K562 (cell line): ENCODE results near the gene PGA3. TPM values are rescaled to one million over a fixed set of nuclear protein-coding genes. Genes with fewer than 3 reads are reported as not detected.

Experiments
- ATAC-seq: fragments of 200-7000 bp; cut with Tn5 transposase; 3 replicates; pipeline ENCODE4 v1.9.1; 2020; ENCODE audit warnings: moderate library complexity
- BruUV-seq: library from RNA; stranded (reverse); fragments of 400-500 nt; replicated peaks from 2 replicates; lab custom pipeline; 2021; lab: Mats Ljungman, UMichigan
- CTCF ChIA-PET: fragments of 300-600 bp; formaldehyde crosslinking; extraction: SDS; loops from one replicate; lab custom pipeline; 2021; ENCODE audit warnings: low intra/inter-chr PET ratio; lab: Yijun Ruan, JAX
- POLR2A ChIA-PET: fragments of 300-600, 350-650 bp; sonication (Branson Sonifier 250); formaldehyde crosslinking; extraction: SDS; loops from one replicate; lab custom pipeline; 2021; ENCODE audit warnings: antibody characterized with exemption, inconsistent platforms; lab: Yijun Ruan, JAX
- DNase-seq, 4 experiments: peaks; one replicate each; pipeline versions ENCODE4 v3.0.0 to v3.0.0-alpha.2; 2011 to 2018; ENCODE audit warnings: low spot score in 3 of 4, mixed read lengths in 3 of 4; ENCODE audit errors: extremely low read depth in 1 of 4
- FAIRE-seq: peaks from 2 replicates; lab custom pipeline; 2011; peaks lifted over from hg19 to GRCh38; lab: Jason Lieb, UNC
- H2AFZ ChIP-seq: 2 replicates; pipeline ENCODE4 v1.6.0; 2011; ENCODE audit warnings: low read depth, low read length, control low read depth, inconsistent platforms
- H3K27ac ChIP-seq: fragments of 200-600 bp; 3 replicates; pipeline ENCODE4 v1.8.0; 2011; ENCODE audit warnings: low read depth, mild to moderate bottlenecking, control low read depth, inconsistent platforms, low read length, moderate library complexity, mixed read lengths; ENCODE audit errors: extremely low read depth
- H3K27me3 ChIP-seq, 2 experiments: fragments of 300-600 bp in 1 of 2; 2 replicates in 1 of 2; 3 replicates in 1 of 2; pipeline versions ENCODE4 v1.6.0 to v1.8.0; 2011; ENCODE audit warnings: inconsistent platforms in 2 of 2, low read length in 2 of 2, mild to moderate bottlenecking in 1 of 2, mixed read lengths in 1 of 2, moderate library complexity in 1 of 2; ENCODE audit not compliant: control insufficient read depth in 2 of 2, insufficient read depth in 2 of 2
- H3K36me3 ChIP-seq: fragments of 300-600 bp; 3 replicates; pipeline ENCODE4 v1.8.0; 2011; ENCODE audit warnings: mild to moderate bottlenecking, low read length, inconsistent platforms; ENCODE audit not compliant: control insufficient read depth, insufficient read depth
- H3K4me1 ChIP-seq, 2 experiments: fragments of 200-600 bp in 1 of 2; replicated peaks in 1 of 2; 2 replicates in 1 of 2; 3 replicates in 1 of 2; pipeline versions ENCODE4 v1.5.1 to v1.8.0; 2011; ENCODE audit warnings: inconsistent platforms in 2 of 2, low read length in 2 of 2, mild to moderate bottlenecking in 1 of 2, mixed read lengths in 1 of 2, moderate library complexity in 1 of 2; ENCODE audit not compliant: control insufficient read depth in 2 of 2, insufficient read depth in 2 of 2
- H3K4me2 ChIP-seq: 2 replicates; pipeline ENCODE4 v1.6.1; 2011; ENCODE audit warnings: low read length, control low read depth, inconsistent platforms, mixed read lengths; ENCODE audit not compliant: insufficient read depth
- H3K4me3 ChIP-seq: fragments of 200-600 bp; sonication (generic), shearing (Covaris generic); 2 replicates; pipeline ENCODE4 v1.5.1; 2016; ENCODE audit warnings: control low read depth, inconsistent platforms
- H3K79me2 ChIP-seq: fragments of 200-600 bp; 3 replicates; pipeline ENCODE4 v1.8.0; 2011; ENCODE audit warnings: low read length, inconsistent platforms; ENCODE audit not compliant: control insufficient read depth, insufficient read depth
- H3K9ac ChIP-seq, 2 experiments: 2 replicates each; pipeline versions ENCODE4 v1.6.0 to v1.6.1; 2011; ENCODE audit warnings: low read depth in 2 of 2, low read length in 2 of 2, control low read depth in 1 of 2, inconsistent platforms in 1 of 2, mild to moderate bottlenecking in 1 of 2, mixed read lengths in 1 of 2; ENCODE audit not compliant: insufficient read depth in 1 of 2
- H3K9me1 ChIP-seq: one replicate; pipeline ENCODE4 v1.6.0; 2011; ENCODE audit warnings: inconsistent platforms, mild to moderate bottlenecking, low read length, moderate library complexity; ENCODE audit not compliant: control insufficient read depth, insufficient read depth
- H3K9me3 ChIP-seq: replicated peaks from 2 replicates; pipeline ENCODE4 v1.5.1; 2011; ENCODE audit warnings: low read depth, low read length, inconsistent platforms; ENCODE audit not compliant: control insufficient read depth, insufficient read depth
- H4K20me1 ChIP-seq: replicated peaks from 2 replicates; pipeline ENCODE4 v1.6.1; 2011; ENCODE audit warnings: low read length, inconsistent platforms, mixed read lengths; ENCODE audit not compliant: control insufficient read depth, insufficient read depth
- ATF1 ChIP-seq, 2 experiments: fragments of 450-650 bp in 1 of 2; IDR thresholded peaks; 2 replicates each; pipeline ENCODE4 v1.6.1; 2016; ENCODE audit warnings: missing compliant biosample characterization in 1 of 2, missing genetic modification characterization in 1 of 2
- GATAD2B ChIP-seq: fragments of 450-650 bp; IDR thresholded peaks from 2 replicates; pipeline ENCODE4 v1.6.1; 2017; ENCODE audit warnings: mild to moderate bottlenecking, borderline replicate concordance
- MCM2 ChIP-seq: fragments of 450-650 bp; IDR thresholded peaks from 2 replicates; pipeline ENCODE4 v1.6.1; 2017; ENCODE audit warnings: low read depth, mild to moderate bottlenecking
- MYNN ChIP-seq, 2 experiments: sonication (generic); formaldehyde crosslinking in 1 of 2; IDR thresholded peaks; 2 replicates each; pipeline versions ENCODE4 v1.5.0 to v1.6.1; 2016 to 2020; ENCODE audit warnings: antibody characterized with exemption in 1 of 2, missing genetic modification reagents in 1 of 2
- NR2C2 ChIP-seq, 2 experiments: fragments of 200-800 bp in 1 of 2; sonication (Bioruptor generic) in 1 of 2; sonication (generic) in 1 of 2; formaldehyde crosslinking in 1 of 2; IDR thresholded peaks; 2 replicates each; pipeline versions ENCODE4 v1.6.1 to v1.8.0; 2016 to 2022; ENCODE audit warnings: mild to moderate bottlenecking in 1 of 2, missing compliant biosample characterization in 1 of 2, missing genetic modification characterization in 1 of 2, missing genetic modification reagents in 1 of 2
- RBFOX2 ChIP-seq: fragments of 200-400 bp; formaldehyde crosslinking; IDR thresholded peaks from 2 replicates; pipeline ENCODE4 v1.6.1; 2017; ENCODE audit warnings: low read depth, mild to moderate bottlenecking, low read length, moderate library complexity
- SMARCA5 ChIP-seq: fragments of 450-650 bp; IDR thresholded peaks from 2 replicates; pipeline ENCODE4 v1.6.1; 2016
- ZC3H4 ChIP-seq: sonication (generic); formaldehyde crosslinking; IDR thresholded peaks from 2 replicates; pipeline ENCODE4 v1.9.0; 2021; ENCODE audit warnings: missing genetic modification reagents, borderline replicate concordance
- ZNF174 ChIP-seq: fragments of 250-450 bp; sonication (Bioruptor Pico); IDR thresholded peaks from 2 replicates; pipeline ENCODE4 v1.4.0; 2020; ENCODE audit warnings: mild to moderate bottlenecking
- ZNF408 ChIP-seq: fragments of 250-450 bp; sonication (Bioruptor Pico); IDR thresholded peaks from 2 replicates; pipeline ENCODE4 v1.4.0; 2020; ENCODE audit warnings: low read depth, mild to moderate bottlenecking, moderate library complexity
- ZNF717 ChIP-seq: fragments of 250-450 bp; sonication (Bioruptor Pico); IDR thresholded peaks from 2 replicates; pipeline ENCODE4 v1.5.0; 2021
- WGBS: fragments of 100-300 bp; shearing (Covaris generic); methylation state at CpG from one replicate; pipeline ENCODE4 v1.1.6; 2016; ENCODE audit warnings: low coverage, mixed read lengths; ENCODE audit not compliant: insufficient coverage; ENCODE audit errors: missing lambda C conversion rate; 5-methylcytosine and 5-hydroxymethylcytosine counted together
- in situ Hi-C: fragments of 300-500 bp; cut with MboI; formaldehyde crosslinking; loops from 4 replicates; pipeline ENCODE4 v1.15.0; 2018; ENCODE audit warnings: inconsistent platforms, mixed read lengths
- intact Hi-C: fragments of 100-400 bp; cut with micrococcal nuclease; formaldehyde crosslinking; loops from 2 replicates; pipeline ENCODE4 v1.14.2; 2022
- polyA plus RNA-seq, 8 experiments: library from polyadenylated mRNA; depleted of rRNA in 4 of 8; stranded (reverse) in 5 of 8; unstranded in 3 of 8; fragments of >200 nt; fragmentation: Nextera tagmentation in 2 of 8; fragmentation: Illumina TruSeq in 1 of 8; extraction: Ambion mirVana in 2 of 8; extraction: Trizol in 1 of 8; gene quantifications; 2 replicates each; pipeline versions ENCODE4 v1.2.1 to v1.2.3, GENCODE V29; 2011 to 2014; ENCODE audit warnings: inconsistent platforms in 1 of 8, missing spikeins in 1 of 8
- total RNA-seq, 7 experiments: library from RNA; depleted of rRNA in 6 of 7; stranded (reverse); fragments of >200 nt in 6 of 7; fragmentation: Illumina TruSeq in 2 of 7; extraction: Trizol in 2 of 7; gene quantifications; 2 replicates each; pipeline versions ENCODE4 v1.2.1 to v1.2.3, GENCODE V29; 2011 to 2021; ENCODE audit warnings: low replicate concordance in 1 of 7
- TF ChIP-seq, protein P1 (sequence below): fragments of 450-650 bp; formaldehyde crosslinking; IDR thresholded peaks from 2 replicates; pipeline ENCODE4 v1.4.0; 2020; ENCODE audit warnings: mild to moderate bottlenecking
- TF ChIP-seq, protein P2 (sequence below): IDR thresholded peaks from 3 replicates; pipeline ENCODE4 v1.6.1; 2011; ENCODE audit warnings: borderline replicate concordance, mild to moderate bottlenecking; ENCODE audit not compliant: insufficient read length, insufficient read depth
- TF ChIP-seq, protein P3 (sequence below): fragments of 450-650 bp; formaldehyde crosslinking; IDR thresholded peaks from 2 replicates; pipeline ENCODE4 v1.4.0; 2022; ENCODE audit warnings: mild to moderate bottlenecking, moderate library complexity
- TF ChIP-seq, protein P4 (sequence below), 2 experiments: fragments of 250-450 bp in 1 of 2; fragments of 450-650 bp in 1 of 2; sonication (Bioruptor Pico) in 1 of 2; IDR thresholded peaks; 2 replicates each; pipeline versions ENCODE4 v1.6.1 to v1.8.0; 2016 to 2021; ENCODE audit warnings: mild to moderate bottlenecking in 2 of 2, moderate library complexity in 2 of 2, missing compliant biosample characterization in 1 of 2, missing genetic modification characterization in 1 of 2

The PGA3 gene
- total and polyA plus RNA-seq, 9 of the 15 experiments (the other 6 are each of a cell fraction or from before 2014, with no cell fraction given): 0.15 to 0.18 (median 0.18) TPM; not detected in 6

DNA sequence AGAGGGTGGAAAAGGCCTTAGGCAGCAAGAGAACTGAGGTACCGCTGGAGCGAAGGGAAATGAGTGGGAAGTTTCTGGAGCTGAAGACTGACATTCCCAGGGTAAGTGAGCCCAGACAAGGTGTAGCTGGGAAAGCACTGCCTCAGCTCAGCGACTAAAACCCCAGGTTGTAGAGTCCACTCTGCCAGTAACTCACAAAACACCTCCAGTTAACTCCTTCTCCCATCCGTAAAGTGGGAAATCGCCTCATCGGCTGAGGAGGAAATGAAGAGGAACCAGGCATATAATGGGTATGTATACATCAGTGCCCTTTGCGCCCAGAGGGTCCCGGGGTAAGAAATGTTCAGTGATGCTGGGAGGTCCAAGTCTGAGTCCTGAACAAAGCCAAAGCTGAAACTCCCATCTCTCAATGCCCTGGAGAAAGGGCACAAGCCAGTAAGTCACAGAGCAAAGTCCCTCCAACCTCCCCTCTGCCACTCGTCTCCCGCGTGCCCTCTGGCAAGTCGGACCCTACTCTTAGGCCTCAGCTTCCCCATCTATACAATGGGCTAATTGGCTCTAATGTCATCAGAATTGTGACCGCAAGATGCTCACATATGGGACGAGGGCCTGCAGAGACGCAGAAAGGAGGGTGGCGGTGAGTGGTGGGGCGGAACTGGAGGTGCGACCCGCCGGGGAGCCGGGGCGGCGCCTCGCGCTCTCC is 42.7 kb upstream of the PGA3 start:
- Histone ChIP-seq H4K20me1 (no peaks in the 10 kb centered on the region), H2AFZ (peak overlapping the region; percentile 91), H3K36me3 (peaks cover 21% of the 10 kb centered on the region; the same call in 1 of the 3 replicates), H3K4me2 (peak overlapping the region; percentile 91), H3K27ac (peak overlapping the region; percentile 93), H3K9me3 (peaks cover 3% of the 10 kb centered on the region; the same call in 1 of the 2 replicates), H3K79me2 (peaks cover 47% of the 10 kb centered on the region), H3K4me1 (peaks cover 23 to 36% of the 10 kb centered on the region in 2 experiments), H3K9me1 (no peaks in the 10 kb centered on the region), H3K4me3 (peak overlapping the region; percentile 69), H3K27me3 (no peaks in the 10 kb centered on the region), H3K9ac (peak overlapping the region; percentile 71 to 94)
- DNase-seq (no peak), ATAC-seq (no peak), FAIRE-seq (no peak)
- ChIA-PET CTCF (no interaction called here), POLR2A (interaction anchor here (0.7 to 1.1 kb wide), 3 partner anchors 10 to 115 kb away, joined by 3 to 5 read pairs (median 3); no protein-coding TSS in a partner anchor)
- in situ Hi-C loops (no loop called here), intact Hi-C loops (no loop called here)
- 7% methylated on average over 18 of the region's 25 CpGs for WGBS
- TSS peak; percentile 35 for BruUV-seq
- TF ChIP-seq, protein P1, sequence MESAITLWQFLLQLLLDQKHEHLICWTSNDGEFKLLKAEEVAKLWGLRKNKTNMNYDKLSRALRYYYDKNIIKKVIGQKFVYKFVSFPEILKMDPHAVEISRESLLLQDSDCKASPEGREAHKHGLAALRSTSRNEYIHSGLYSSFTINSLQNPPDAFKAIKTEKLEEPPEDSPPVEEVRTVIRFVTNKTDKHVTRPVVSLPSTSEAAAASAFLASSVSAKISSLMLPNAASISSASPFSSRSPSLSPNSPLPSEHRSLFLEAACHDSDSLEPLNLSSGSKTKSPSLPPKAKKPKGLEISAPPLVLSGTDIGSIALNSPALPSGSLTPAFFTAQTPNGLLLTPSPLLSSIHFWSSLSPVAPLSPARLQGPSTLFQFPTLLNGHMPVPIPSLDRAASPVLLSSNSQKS (CRISPR knock-in tag): no peak
- TF ChIP-seq, protein P2, sequence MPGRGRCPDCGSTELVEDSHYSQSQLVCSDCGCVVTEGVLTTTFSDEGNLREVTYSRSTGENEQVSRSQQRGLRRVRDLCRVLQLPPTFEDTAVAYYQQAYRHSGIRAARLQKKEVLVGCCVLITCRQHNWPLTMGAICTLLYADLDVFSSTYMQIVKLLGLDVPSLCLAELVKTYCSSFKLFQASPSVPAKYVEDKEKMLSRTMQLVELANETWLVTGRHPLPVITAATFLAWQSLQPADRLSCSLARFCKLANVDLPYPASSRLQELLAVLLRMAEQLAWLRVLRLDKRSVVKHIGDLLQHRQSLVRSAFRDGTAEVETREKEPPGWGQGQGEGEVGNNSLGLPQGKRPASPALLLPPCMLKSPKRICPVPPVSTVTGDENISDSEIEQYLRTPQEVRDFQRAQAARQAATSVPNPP: no peak
- TF ChIP-seq MCM2: no peak
- peak; percentile 98 for TF ChIP-seq SMARCA5
- no peak for TF ChIP-seq GATAD2B
- TF ChIP-seq MYNN (IDR thresholded peaks at IDR 0.05): no peak
- no peak for TF ChIP-seq MYNN (CRISPR knock-in tag; IDR thresholded peaks at IDR 0.05)
- no peak for TF ChIP-seq RBFOX2
- TF ChIP-seq NR2C2 (CRISPR knock-in tag; IDR thresholded peaks at IDR 0.05): no peak
- no peak for TF ChIP-seq NR2C2 (tag; IDR thresholded peaks at IDR 0.05)
- no peak for TF ChIP-seq ZNF408 (CRISPR knock-in tag)
- no peak for TF ChIP-seq ZNF717
- TF ChIP-seq, protein P3, sequence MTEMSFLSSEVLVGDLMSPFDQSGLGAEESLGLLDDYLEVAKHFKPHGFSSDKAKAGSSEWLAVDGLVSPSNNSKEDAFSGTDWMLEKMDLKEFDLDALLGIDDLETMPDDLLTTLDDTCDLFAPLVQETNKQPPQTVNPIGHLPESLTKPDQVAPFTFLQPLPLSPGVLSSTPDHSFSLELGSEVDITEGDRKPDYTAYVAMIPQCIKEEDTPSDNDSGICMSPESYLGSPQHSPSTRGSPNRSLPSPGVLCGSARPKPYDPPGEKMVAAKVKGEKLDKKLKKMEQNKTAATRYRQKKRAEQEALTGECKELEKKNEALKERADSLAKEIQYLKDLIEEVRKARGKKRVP (CRISPR knock-in tag): 0 out of 2 replicates have a peak, but pooled peaks have one; percentile 30
- no peak for TF ChIP-seq ZNF174 (CRISPR knock-in tag)
- TF ChIP-seq ATF1 (CRISPR knock-in tag; IDR thresholded peaks at IDR 0.05): no peak
- TF ChIP-seq ATF1 (tag; IDR thresholded peaks at IDR 0.05): no peak
- no peak for TF ChIP-seq ZC3H4 (CRISPR knock-in tag)
- TF ChIP-seq, protein P4, sequence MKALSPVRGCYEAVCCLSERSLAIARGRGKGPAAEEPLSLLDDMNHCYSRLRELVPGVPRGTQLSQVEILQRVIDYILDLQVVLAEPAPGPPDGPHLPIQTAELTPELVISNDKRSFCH (CRISPR knock-in tag; IDR thresholded peaks at IDR 0.05): no peak
- TF ChIP-seq, protein P4 (tag; IDR thresholded peaks at IDR 0.05): peak; percentile 45; the same call in 1 of the 2 replicates
